ENCODE measurements around the gene EFR3B.

- no peak for TF ChIP-seq ZNF302 (tag by site-specific recombination; IDR thresholded peaks at IDR 0.05; ENCODE audit: low read depth)
- no peak for TF ChIP-seq ZNF561 (tag by site-specific recombination; IDR thresholded peaks at IDR 0.05; ENCODE audit: borderline replicate concordance)
- TF ChIP-seq, protein P1, sequence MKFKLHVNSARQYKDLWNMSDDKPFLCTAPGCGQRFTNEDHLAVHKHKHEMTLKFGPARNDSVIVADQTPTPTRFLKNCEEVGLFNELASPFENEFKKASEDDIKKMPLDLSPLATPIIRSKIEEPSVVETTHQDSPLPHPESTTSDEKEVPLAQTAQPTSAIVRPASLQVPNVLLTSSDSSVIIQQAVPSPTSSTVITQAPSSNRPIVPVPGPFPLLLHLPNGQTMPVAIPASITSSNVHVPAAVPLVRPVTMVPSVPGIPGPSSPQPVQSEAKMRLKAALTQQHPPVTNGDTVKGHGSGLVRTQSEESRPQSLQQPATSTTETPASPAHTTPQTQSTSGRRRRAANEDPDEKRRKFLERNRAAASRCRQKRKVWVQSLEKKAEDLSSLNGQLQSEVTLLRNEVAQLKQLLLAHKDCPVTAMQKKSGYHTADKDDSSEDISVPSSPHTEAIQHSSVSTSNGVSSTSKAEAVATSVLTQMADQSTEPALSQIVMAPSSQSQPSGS (tag by site-specific recombination; IDR thresholded peaks at IDR 0.05; ENCODE audit: low read depth): no peak
- TF ChIP-seq YY1 (tag by site-specific recombination; IDR thresholded peaks at IDR 0.05): no peak
- no peak for TF ChIP-seq ZNF501 (tag by site-specific recombination; IDR thresholded peaks at IDR 0.05)
- no peak for TF ChIP-seq KLF9 (tag by site-specific recombination; IDR thresholded peaks at IDR 0.05; ENCODE audit: low read depth)
- TF ChIP-seq, protein P2, sequence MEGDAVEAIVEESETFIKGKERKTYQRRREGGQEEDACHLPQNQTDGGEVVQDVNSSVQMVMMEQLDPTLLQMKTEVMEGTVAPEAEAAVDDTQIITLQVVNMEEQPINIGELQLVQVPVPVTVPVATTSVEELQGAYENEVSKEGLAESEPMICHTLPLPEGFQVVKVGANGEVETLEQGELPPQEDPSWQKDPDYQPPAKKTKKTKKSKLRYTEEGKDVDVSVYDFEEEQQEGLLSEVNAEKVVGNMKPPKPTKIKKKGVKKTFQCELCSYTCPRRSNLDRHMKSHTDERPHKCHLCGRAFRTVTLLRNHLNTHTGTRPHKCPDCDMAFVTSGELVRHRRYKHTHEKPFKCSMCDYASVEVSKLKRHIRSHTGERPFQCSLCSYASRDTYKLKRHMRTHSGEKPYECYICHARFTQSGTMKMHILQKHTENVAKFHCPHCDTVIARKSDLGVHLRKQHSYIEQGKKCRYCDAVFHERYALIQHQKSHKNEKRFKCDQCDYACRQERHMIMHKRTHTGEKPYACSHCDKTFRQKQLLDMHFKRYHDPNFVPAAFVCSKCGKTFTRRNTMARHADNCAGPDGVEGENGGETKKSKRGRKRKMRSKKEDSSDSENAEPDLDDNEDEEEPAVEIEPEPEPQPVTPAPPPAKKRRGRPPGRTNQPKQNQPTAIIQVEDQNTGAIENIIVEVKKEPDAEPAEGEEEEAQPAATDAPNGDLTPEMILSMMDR (tag by site-specific recombination; IDR thresholded peaks at IDR 0.05): no peak
- TF ChIP-seq, protein P3, sequence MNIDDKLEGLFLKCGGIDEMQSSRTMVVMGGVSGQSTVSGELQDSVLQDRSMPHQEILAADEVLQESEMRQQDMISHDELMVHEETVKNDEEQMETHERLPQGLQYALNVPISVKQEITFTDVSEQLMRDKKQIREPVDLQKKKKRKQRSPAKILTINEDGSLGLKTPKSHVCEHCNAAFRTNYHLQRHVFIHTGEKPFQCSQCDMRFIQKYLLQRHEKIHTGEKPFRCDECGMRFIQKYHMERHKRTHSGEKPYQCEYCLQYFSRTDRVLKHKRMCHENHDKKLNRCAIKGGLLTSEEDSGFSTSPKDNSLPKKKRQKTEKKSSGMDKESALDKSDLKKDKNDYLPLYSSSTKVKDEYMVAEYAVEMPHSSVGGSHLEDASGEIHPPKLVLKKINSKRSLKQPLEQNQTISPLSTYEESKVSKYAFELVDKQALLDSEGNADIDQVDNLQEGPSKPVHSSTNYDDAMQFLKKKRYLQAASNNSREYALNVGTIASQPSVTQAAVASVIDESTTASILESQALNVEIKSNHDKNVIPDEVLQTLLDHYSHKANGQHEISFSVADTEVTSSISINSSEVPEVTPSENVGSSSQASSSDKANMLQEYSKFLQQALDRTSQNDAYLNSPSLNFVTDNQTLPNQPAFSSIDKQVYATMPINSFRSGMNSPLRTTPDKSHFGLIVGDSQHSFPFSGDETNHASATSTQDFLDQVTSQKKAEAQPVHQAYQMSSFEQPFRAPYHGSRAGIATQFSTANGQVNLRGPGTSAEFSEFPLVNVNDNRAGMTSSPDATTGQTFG (tag by site-specific recombination; IDR thresholded peaks at IDR 0.05; ENCODE audit: borderline replicate concordance): no peak
- TF ChIP-seq PBX3 (CRISPR knock-in tag; IDR thresholded peaks at IDR 0.05): no peak
- TF ChIP-seq ZNF670 (tag by site-specific recombination; IDR thresholded peaks at IDR 0.05; ENCODE audit: low read depth): no peak
- TF ChIP-seq ZNF366 (tag by site-specific recombination; conservative IDR thresholded peaks at IDR 0.05): no peak
- no peak for TF ChIP-seq ZFP3 (tag by site-specific recombination; IDR thresholded peaks at IDR 0.05; ENCODE audit: low read depth)
- TF ChIP-seq ZNF280D (tag by site-specific recombination; IDR thresholded peaks at IDR 0.05): no peak
- no peak for TF ChIP-seq ZNF169 (tag by site-specific recombination; IDR thresholded peaks at IDR 0.05)
Measured at GRCh38 chr2:25207078-25207545, 165.2 kb downstream of the EFR3B start.
